Erythroblast (primary cell): ENCODE measurements around the gene MRPL50.

ENCODE experiments used
- GATA1 ChIP-seq: IDR thresholded peaks from 2 replicates; pipeline ENCODE4 v1.6.1; 2011; ENCODE audit warnings: low read depth, mild to moderate bottlenecking, control low read depth, low read length, moderate library complexity
- POLR2A ChIP-seq: IDR thresholded peaks from 2 replicates; pipeline ENCODE4 v1.6.1; 2011; ENCODE audit warnings: mild to moderate bottlenecking, low read length

- no peak for TF ChIP-seq POLR2A
- no peak for TF ChIP-seq GATA1
Observed at GRCh38 chr9:101383361-101383760, 15.1 kb downstream of the MRPL50 start.
